WTC11 (cell line): Measurements from ENCODE around the gene GNAI1.

Experiments used
- ATF2 ChIP-seq: sonication (generic); formaldehyde crosslinking; IDR thresholded peaks from 2 replicates; pipeline ENCODE4 v1.8.1; 2022; ENCODE audit warnings: low read depth, missing genetic modification reagents, borderline replicate concordance
- CREM ChIP-seq: sonication (generic); formaldehyde crosslinking; IDR thresholded peaks from 2 replicates; pipeline ENCODE4 v1.8.1; 2022; ENCODE audit warnings: mild to moderate bottlenecking, missing genetic modification reagents, moderate library complexity
- CTCF ChIP-seq: fragments of 200-600 bp; IDR thresholded peaks from 2 replicates; pipeline ENCODE4 v1.8.0; 2022; ENCODE audit warnings: antibody characterized with exemption
- E2F1 ChIP-seq: sonication (generic); formaldehyde crosslinking; IDR thresholded peaks from 2 replicates; pipeline ENCODE4 v1.8.0; 2022; ENCODE audit warnings: mild to moderate bottlenecking, missing genetic modification reagents
- E2F4 ChIP-seq: sonication (generic); formaldehyde crosslinking; IDR thresholded peaks from 2 replicates; pipeline ENCODE4 v1.8.1; 2022; ENCODE audit warnings: low read depth, mild to moderate bottlenecking, moderate library complexity, missing genetic modification reagents, borderline replicate concordance
- FOXK1 ChIP-seq: sonication (generic); formaldehyde crosslinking; IDR thresholded peaks from 2 replicates; pipeline ENCODE4 v1.8.0; 2022; ENCODE audit warnings: mild to moderate bottlenecking, moderate library complexity, missing genetic modification reagents
- MXD4 ChIP-seq: fragments of 250-450 bp; sonication (Bioruptor Pico); IDR thresholded peaks from 2 replicates; pipeline ENCODE4 v1.8.0; 2021; ENCODE audit warnings: mild to moderate bottlenecking, moderate library complexity, borderline replicate concordance
- RORB ChIP-seq: fragments of 250-450 bp; sonication (Bioruptor Pico); IDR thresholded peaks from 2 replicates; pipeline ENCODE4 v1.9.0; 2021; ENCODE audit warnings: mild to moderate bottlenecking
- SMAD4 ChIP-seq: sonication (generic); formaldehyde crosslinking; IDR thresholded peaks from 2 replicates; pipeline ENCODE4 v1.8.0; 2022; ENCODE audit warnings: mild to moderate bottlenecking, missing genetic modification reagents
- TEAD4 ChIP-seq: sonication (generic); formaldehyde crosslinking; IDR thresholded peaks from 2 replicates; pipeline ENCODE4 v1.8.0; 2022; ENCODE audit warnings: mild to moderate bottlenecking, missing genetic modification reagents
- USF1 ChIP-seq: sonication (generic); formaldehyde crosslinking; IDR thresholded peaks from 2 replicates; pipeline ENCODE4 v1.8.0; 2022; ENCODE audit warnings: mild to moderate bottlenecking, missing genetic modification reagents
- ZBTB43 ChIP-seq: sonication (generic); formaldehyde crosslinking; IDR thresholded peaks from 2 replicates; pipeline ENCODE4 v1.8.1; 2023; ENCODE audit warnings: mild to moderate bottlenecking, missing genetic modification reagents

- TF ChIP-seq CTCF: no peak
- no peak for TF ChIP-seq E2F1
- no peak for TF ChIP-seq CREM (CRISPR knock-in tag)
- TF ChIP-seq RORB (CRISPR knock-in tag): no peak
- no peak for TF ChIP-seq E2F4 (CRISPR knock-in tag)
- TF ChIP-seq USF1 (CRISPR knock-in tag): no peak
- TF ChIP-seq FOXK1 (CRISPR knock-in tag): no peak
- no peak for TF ChIP-seq ATF2 (CRISPR knock-in tag)
- TF ChIP-seq MXD4: no peak
- no peak for TF ChIP-seq ZBTB43 (CRISPR knock-in tag)
- no peak for TF ChIP-seq TEAD4 (CRISPR knock-in tag)
- no peak for TF ChIP-seq SMAD4 (CRISPR knock-in tag)
Observed at GRCh38 chr7:80181411-80181810, 46.8 kb downstream of the GNAI1 start.
